Suppressor macrophage (primary cell): Measurements from ENCODE around the gene CCL25.
A peak's percentile ranks its signal among the peaks of the same experiment; 100 is the strongest.
"Not testable (repeated sequence)": the region's sequence is repeated elsewhere in the genome, so short reads cannot be mapped to it uniquely, and the experiment has no call there.

Experiments
- DNase-seq, 4 experiments: peaks; one replicate each; pipeline ENCODE4 v3.0.0-alpha.2; 2020 to 2022

CCL25 gene

GRCh38 chr19:8085598-8086408 is 33.2 kb downstream of the CCL25 start:
- peak in 1 of 4 experiments; percentile 20 for DNase-seq

DNA sequence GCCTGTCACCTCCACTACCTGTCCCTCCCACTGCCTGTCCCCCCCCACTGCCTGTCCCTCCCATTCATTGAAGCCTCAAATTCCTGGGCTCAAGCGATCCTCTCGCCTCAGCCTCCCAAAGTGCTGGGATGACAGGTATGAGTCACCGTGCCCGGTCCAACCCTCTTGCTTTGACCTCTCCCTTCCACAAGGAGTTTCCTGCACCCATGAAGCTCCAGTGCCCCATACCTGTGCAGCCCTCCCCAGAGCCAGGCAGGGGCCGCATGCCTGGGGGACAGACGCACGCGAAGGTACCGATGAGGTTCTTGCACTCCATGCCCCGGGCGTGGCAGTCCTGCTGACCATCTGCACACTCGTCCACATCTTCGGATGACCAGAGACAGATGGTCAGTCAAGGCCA is 34.3 kb downstream of the CCL25 start:
- no peak for DNase-seq

DNA sequence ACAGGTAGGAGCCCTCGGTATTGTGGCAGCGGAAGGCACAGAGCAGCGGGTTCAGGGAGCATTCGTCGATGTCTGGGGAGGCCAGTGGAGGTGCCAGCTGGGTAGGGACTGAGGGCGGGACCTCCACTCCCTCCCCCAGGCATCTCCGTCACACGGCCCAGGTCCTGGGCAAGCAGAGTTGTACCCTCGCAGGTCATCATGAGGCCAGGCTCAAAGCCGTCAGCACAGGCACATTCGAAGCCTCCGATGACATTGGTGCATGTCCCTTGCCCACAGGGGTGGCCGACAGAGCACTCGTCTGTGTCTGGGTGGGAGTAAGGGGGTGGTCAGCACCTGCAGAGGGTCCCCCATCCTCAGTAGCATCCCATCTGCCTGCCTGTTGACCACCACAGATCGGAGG is 35.3 kb downstream of the CCL25 start:
- no peak for DNase-seq

- DNase-seq: no peak
Observed at GRCh38 chr19:8088752-8089663, 36.4 kb downstream of the CCL25 start.

DNA sequence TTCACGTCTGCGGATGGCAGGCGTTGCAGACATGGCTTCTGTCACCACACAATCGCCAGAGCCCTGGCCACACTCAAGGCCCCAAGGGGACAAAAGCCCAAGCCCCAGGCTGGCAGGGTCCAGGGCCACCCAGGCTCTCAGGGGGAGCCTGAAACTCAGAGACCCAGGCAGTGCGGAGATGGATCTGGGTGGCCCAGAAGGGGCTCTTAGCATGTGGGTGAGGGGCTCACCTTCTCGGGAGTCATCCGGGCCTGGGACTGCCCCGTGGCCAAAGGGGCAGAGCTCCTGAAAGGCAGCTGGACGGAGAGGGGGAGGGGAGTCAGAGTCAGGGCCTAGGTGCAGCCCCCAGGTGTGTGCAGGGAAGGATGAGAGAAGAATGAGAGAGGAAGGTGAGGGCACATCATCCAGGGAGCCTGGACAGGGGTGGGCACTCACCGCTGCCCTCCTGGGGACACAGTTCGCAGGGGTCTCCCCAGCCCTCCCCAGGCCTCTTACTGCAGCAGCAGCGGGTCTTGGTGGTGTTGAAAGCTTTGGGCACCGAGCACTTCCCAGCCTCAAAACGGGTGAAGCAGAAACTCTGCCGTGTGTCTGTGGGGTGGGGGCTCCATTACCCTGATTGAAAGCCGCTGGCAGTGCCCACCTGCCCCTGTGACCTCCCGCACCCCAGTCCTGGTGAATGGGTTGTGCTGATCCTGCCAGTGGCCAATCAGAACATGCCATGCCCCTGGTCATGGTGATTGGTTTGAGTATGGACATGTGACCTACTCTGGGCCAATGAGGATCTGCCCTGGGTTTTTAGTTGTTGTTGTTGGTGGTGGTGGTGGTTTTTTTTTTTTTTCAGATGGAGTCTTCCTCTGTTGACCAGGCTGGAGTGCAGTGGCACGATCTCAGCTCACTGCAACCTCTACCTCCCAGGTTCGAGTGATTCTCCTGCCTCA is 37.4 kb downstream of the CCL25 start:
- no peak for DNase-seq

DNA sequence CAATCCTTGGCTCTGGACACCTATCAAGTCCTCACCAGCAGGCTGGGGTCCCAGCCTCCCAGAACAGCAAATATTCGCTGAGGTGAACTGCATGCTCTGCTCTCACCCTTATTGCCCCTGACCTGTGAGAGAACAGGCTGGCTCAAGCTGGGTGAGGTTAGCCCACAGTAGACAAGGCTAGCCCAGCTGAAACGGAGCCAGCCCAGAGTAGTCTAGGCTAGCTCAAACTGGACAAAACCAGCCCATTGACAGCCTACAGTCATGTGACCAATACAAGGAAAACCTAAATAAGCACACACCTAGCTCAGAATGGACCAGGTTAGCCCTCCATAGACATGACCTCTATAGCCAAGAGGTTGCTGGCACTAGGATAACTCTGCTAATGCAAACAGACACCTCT is 38.4 kb downstream of the CCL25 start:
- DNase-seq: no peak

DNA sequence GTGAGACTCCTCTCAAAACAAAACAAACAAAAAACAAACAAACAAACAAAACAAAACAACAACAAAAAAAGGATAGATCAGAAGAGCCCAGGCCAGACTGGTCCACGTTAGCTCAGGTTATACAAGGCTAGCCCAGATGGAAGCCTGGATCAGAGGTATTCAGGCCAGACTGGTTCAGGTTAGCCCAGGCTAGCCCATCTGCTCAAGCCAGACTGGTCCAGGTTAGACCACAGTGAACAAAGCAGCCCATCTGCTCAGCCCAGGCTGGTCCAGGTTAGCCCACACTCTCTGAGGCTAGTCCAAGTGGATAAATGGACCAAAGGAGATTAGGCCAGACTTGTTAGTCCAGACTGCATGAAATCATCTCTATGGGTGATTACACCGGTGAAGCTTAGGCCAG is 41.2 kb downstream of the CCL25 start:
- DNase-seq: no peak

DNA sequence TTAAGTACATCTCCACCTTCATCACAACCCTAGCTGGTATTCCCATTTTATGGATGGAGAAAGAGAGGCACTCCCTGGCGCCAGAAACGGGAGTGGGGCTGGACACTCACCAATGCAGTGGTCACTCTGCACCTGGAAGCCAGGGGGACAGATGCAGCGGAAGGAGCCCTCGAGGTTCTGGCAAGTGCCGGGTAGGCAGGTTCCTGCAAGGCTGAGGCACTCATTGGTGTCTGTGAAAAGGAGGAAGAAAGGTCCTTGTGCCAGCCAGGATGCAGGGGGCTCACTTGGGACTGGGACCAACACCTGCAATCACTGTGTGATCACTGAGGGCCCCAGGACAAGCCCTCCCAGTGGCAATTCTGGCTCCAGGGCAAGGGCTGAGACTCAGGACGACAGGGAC is 41.8 kb downstream of the CCL25 start:
- no peak for DNase-seq

DNA sequence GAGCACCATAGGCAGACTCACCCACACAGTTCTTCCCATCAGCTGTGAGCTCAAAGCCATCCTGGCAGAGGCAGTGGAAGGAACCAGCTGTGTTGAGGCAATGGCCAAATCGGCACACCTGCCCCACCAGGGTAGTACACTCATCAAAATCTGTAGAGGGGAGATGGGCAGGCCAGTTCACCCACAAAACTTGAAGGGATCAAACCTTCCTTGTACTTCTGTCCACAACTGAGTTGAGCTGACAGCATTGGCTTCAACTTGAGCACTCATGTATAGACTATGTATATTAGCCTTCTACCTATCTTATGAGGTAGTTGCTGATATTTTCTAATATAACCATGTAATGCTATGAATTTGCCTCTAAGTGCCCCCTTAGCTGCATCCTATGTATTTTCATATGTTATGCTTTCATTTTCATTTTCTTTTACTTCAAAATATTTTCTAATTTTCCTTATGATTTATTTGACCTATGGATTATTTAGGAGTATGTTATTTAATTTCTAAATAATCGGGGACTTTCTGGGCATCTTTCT is 42.9 kb downstream of the CCL25 start:
- DNase-seq: no peak

- no peak for DNase-seq
Observed at GRCh38 chr19:8096071-8096470, 43.5 kb downstream of the CCL25 start.

- no peak for DNase-seq
Observed at GRCh38 chr19:8097198-8097597, 44.6 kb downstream of the CCL25 start.

DNA sequence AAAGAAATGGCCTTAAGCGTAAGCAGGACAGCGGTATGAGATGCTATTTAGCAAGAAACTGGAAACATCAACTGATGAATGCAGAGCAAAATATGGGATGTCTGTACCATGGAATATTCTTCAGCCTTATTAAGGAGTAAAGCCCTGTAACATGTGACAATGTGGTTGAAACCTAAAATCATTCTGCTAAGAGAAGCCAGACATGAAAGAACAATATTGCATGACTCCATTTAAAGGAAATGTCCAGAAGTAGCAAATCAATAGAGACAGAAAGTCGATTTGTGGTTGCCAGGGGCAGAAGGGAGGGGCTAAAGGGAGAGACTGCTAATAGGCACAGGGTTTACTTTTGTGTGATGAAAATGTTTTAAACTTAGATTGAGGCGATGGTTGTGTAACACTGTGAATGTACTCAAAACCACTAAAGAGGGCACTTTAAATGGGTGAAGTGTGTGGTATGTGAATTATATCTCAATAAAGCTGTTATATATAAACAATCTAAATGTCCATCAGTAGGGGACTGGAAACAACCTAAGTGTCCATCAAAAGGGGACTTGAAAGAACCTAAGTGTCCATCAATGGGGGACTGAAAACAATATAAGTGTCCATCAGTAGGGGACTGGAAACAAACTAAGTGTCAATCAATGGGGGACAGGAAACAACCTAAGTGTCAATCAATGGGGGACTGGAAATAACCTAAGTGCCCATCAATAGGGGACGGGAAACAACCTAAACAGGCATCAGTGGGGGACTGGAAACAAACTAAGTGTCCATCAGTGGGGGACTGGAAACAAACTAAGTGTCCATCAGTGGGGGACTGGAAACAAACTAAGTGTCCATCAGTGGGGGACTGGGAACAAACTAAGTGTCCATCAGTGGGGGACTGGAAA is 45.4 kb downstream of the CCL25 start:
- DNase-seq: no peak

GRCh38 chr19:8101311-8101710 is 48.8 kb downstream of the CCL25 start:
- no peak for DNase-seq

DNA sequence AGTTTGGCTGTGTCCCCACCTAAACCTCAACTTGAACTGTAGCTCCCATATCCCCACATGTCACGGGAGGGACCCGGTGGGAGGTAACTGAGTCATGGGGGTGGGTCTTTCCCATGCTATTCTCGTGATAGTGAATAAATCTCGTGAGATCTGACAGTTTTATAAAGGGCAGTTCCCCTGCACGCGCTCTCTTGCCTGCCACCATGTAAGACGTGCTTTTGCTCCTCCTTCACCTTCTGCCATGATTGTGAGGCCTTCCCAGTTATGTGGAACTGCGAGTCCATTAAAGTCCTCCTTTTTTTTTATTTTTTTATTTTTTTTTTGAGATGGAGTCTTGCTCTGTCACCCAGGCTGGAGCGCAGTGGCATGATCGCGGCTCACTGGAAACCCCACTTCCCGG is 49.4 kb downstream of the CCL25 start:
- DNase-seq: not testable (repeated sequence)

DNA sequence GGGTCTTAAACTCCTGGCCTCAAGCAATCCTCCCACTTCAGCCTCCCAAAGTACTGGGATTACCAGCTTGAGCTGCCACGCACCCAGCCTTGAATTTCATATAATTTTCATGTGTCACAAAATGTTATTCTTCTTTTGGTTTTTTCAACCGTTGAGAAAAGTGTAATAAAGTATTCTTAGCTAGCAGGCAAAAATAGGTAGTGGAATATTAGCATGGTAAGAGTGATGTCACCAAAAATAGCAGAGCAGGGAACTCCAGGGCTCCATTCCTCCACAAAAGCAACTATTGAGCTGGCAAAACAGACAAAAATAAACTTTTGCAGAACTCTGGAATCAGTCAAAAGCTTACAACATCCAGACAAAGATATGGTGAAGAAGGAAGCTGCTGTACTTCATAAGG is 52.9 kb downstream of the CCL25 start:
- DNase-seq: no peak

- DNase-seq: no peak
Observed at GRCh38 chr19:8107301-8107903, 54.8 kb downstream of the CCL25 start.

- no peak for DNase-seq
Observed at GRCh38 chr19:8108560-8109445, 56.2 kb downstream of the CCL25 start.

DNA sequence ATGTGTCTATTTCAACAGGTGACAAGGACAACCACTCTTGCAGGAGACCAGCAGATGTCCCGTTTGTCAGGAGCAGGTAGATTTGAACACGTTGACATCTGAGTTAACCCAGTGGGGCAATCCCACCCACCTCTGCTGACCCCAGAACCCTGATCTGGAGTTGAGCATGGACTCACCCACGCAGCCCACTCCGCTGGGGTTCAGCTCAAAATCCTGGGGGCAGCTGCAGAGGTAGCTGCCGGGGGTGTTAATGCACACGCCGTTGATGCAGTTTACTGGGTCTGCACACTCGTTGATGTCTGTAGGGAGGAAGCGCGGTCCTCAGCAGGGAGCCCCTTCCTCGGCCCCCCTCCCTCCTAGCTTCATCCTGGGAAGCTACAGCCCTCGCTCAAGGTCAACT is 56.9 kb downstream of the CCL25 start:
- no peak for DNase-seq

GRCh38 chr19:8109890-8110662 is 57.5 kb downstream of the CCL25 start:
- DNase-seq: no peak
